Activated naive CD8-positive, alpha-beta T cell treated with anti-CD3 and anti-CD28 coated beads, Interleukin-2, amount 10 ng/mL, durations not matched to agents 7 days and 5 days (primary cell): ENCODE data around the gene EDA. TPM values are rescaled to one million over a fixed set of nuclear protein-coding genes. Genes with fewer than 3 reads are reported as not detected.
"Not testable (repeated sequence)": the region's sequence is repeated elsewhere in the genome, so short reads cannot be mapped to it uniquely, and the experiment has no call there.

Source experiments
- ATAC-seq: fragments of 150-1000 bp; cut with Tn5 transposase; one replicate; pipeline ENCODE4 v1.10.0; 2021; ENCODE audit warnings: low read depth, moderate library complexity
- POLR2A ChIA-PET: fragments of 350-600 bp; sonication (Branson Sonifier 250); formaldehyde crosslinking; loops from one replicate; lab custom pipeline; 2021; ENCODE audit warnings: antibody characterized with exemption; lab: Charles Lee
- DNase-seq: peaks from one replicate; pipeline ENCODE4 v3.0.0; 2021
- H3K27ac Mint-ChIP-seq: one replicate; pipeline ENCODE4 v1.8.0; 2022; ENCODE audit warnings: mild to moderate bottlenecking, mixed read lengths
- H3K27me3 Mint-ChIP-seq: one replicate; pipeline ENCODE4 v1.8.0; 2022; ENCODE audit warnings: mild to moderate bottlenecking, moderate library complexity, mixed read lengths
- H3K36me3 Mint-ChIP-seq: one replicate; pipeline ENCODE4 v1.8.0; 2021; ENCODE audit warnings: mild to moderate bottlenecking, mixed read lengths
- H3K4me1 Mint-ChIP-seq: one replicate; pipeline ENCODE4 v1.8.0; 2021; ENCODE audit warnings: mixed read lengths
- H3K4me3 Mint-ChIP-seq: one replicate; pipeline ENCODE4 v1.8.0; 2022; ENCODE audit warnings: mild to moderate bottlenecking, moderate library complexity, mixed read lengths
- H3K9me3 Mint-ChIP-seq: one replicate; pipeline ENCODE4 v1.8.0; 2021; ENCODE audit warnings: mixed read lengths
- total RNA-seq, 2 experiments: library from RNA; stranded (reverse); gene quantifications; one replicate each; pipeline ENCODE4 v1.2.3, GENCODE V29; 2021

EDA gene
- total RNA-seq, 2 experiments from 2014 or later, result 0.94 to 2.3 TPM

- ATAC-seq, result not testable (repeated sequence)
Measured at GRCh38 chrX:69998299-69998698, 382.4 kb downstream of the EDA start.

GRCh38 chrX:70001269-70001668 is 385.4 kb downstream of the EDA start:
- Mint-ChIP-seq H3K4me1 (no peaks in the 10 kb centered on the region), H3K27me3 (peaks cover 3% of the 10 kb centered on the region), H3K36me3 (no peaks in the 10 kb centered on the region), H3K4me3 (no peak overlapping the region), H3K27ac (no peak overlapping the region), H3K9me3 (no peaks in the 10 kb centered on the region)
- DNase-seq (no peak), ATAC-seq (no peak)
- POLR2A ChIA-PET, result no interaction called here

More at GRCh38 chrX:69998299-69998698, 382.4 kb downstream of the EDA start:
- H3K27ac Mint-ChIP-seq, H3K9me3 Mint-ChIP-seq, H3K36me3 Mint-ChIP-seq, DNase-seq, POLR2A ChIA-PET, H3K4me1 Mint-ChIP-seq, H3K27me3 Mint-ChIP-seq, H3K4me3 Mint-ChIP-seq: not testable (repeated sequence)

- DNase-seq (no peak), ATAC-seq (no peak)
- POLR2A ChIA-PET, result no interaction called here
- H3K4me3 Mint-ChIP-seq, result no peak overlapping the region
- no peaks in the 10 kb centered on the region for H3K36me3 Mint-ChIP-seq
- H3K4me1 Mint-ChIP-seq, result no peaks in the 10 kb centered on the region
- no peak overlapping the region for H3K27ac Mint-ChIP-seq
- peaks cover under 1% of the 10 kb centered on the region for H3K27me3 Mint-ChIP-seq
- no peaks in the 10 kb centered on the region for H3K9me3 Mint-ChIP-seq
Measured at GRCh38 chrX:70001708-70002341, 385.9 kb downstream of the EDA start.

- Mint-ChIP-seq H3K4me3 (no peak overlapping the region), H3K9me3 (no peaks in the 10 kb centered on the region), H3K4me1 (no peaks in the 10 kb centered on the region), H3K27me3 (no peaks in the 10 kb centered on the region), H3K36me3 (no peaks in the 10 kb centered on the region), H3K27ac (no peak overlapping the region)
- ATAC-seq, result no peak
- no peak for DNase-seq
- POLR2A ChIA-PET, result no interaction called here
Measured at GRCh38 chrX:70007946-70008345, 392.0 kb downstream of the EDA start.

- Mint-ChIP-seq H3K4me3 (no peak overlapping the region), H3K9me3 (no peaks in the 10 kb centered on the region), H3K36me3 (no peaks in the 10 kb centered on the region), H3K27ac (no peak overlapping the region), H3K4me1 (no peaks in the 10 kb centered on the region), H3K27me3 (no peaks in the 10 kb centered on the region)
- DNase-seq, result no peak
- POLR2A ChIA-PET, result no interaction called here
- no peak for ATAC-seq
Measured at GRCh38 chrX:70009049-70009448, 393.1 kb downstream of the EDA start.

- POLR2A ChIA-PET, result no interaction called here
- DNase-seq (no peak), ATAC-seq (no peak)
- no peak overlapping the region for H3K27ac Mint-ChIP-seq
- H3K27me3 Mint-ChIP-seq, result peaks cover 2% of the 10 kb centered on the region
- H3K9me3 Mint-ChIP-seq, result no peaks in the 10 kb centered on the region
- H3K4me1 Mint-ChIP-seq, result no peaks in the 10 kb centered on the region
- H3K36me3 Mint-ChIP-seq, result peaks cover 1% of the 10 kb centered on the region
- H3K4me3 Mint-ChIP-seq, result no peak overlapping the region
Measured at GRCh38 chrX:70009970-70010369, 394.1 kb downstream of the EDA start.

- ATAC-seq (no peak), DNase-seq (no peak)
- no peak overlapping the region for H3K4me3 Mint-ChIP-seq
- H3K4me1 Mint-ChIP-seq, result peaks cover 11% of the 10 kb centered on the region
- H3K9me3 Mint-ChIP-seq, result no peaks in the 10 kb centered on the region
- no peak overlapping the region for H3K27ac Mint-ChIP-seq
- peaks cover 1% of the 10 kb centered on the region for H3K36me3 Mint-ChIP-seq
- POLR2A ChIA-PET, result no interaction called here
- peaks cover 3% of the 10 kb centered on the region for H3K27me3 Mint-ChIP-seq
Measured at GRCh38 chrX:70012756-70013155, 396.8 kb downstream of the EDA start.

- ATAC-seq, result no peak
- Mint-ChIP-seq H3K9me3 (no peaks in the 10 kb centered on the region), H3K36me3 (peaks cover 1% of the 10 kb centered on the region), H3K4me1 (peaks cover 11% of the 10 kb centered on the region), H3K27ac (no peak overlapping the region), H3K27me3 (peaks cover 3% of the 10 kb centered on the region), H3K4me3 (no peak overlapping the region)
- POLR2A ChIA-PET, result no interaction called here
- no peak for DNase-seq
Measured at GRCh38 chrX:70013466-70014381, 397.8 kb downstream of the EDA start.

- Mint-ChIP-seq H3K4me1 (peaks cover 11% of the 10 kb centered on the region), H3K9me3 (no peaks in the 10 kb centered on the region), H3K27ac (peak overlapping the region; percentile 6), H3K36me3 (peaks cover 1% of the 10 kb centered on the region), H3K4me3 (peak overlapping the region; percentile 57), H3K27me3 (peaks cover 3% of the 10 kb centered on the region)
- POLR2A ChIA-PET, result no interaction called here
- ATAC-seq (peak; percentile 78), DNase-seq (no peak)
Measured at GRCh38 chrX:70016513-70016912, 400.6 kb downstream of the EDA start.

GRCh38 chrX:70022616-70023015 is 406.7 kb downstream of the EDA start:
- POLR2A ChIA-PET, result no interaction called here
- ATAC-seq (no peak), DNase-seq (no peak)
- no peaks in the 10 kb centered on the region for H3K9me3 Mint-ChIP-seq
- H3K27me3 Mint-ChIP-seq, result peaks cover under 1% of the 10 kb centered on the region
- H3K36me3 Mint-ChIP-seq, result no peaks in the 10 kb centered on the region
- H3K4me3 Mint-ChIP-seq, result no peak overlapping the region
- H3K4me1 Mint-ChIP-seq, result peaks cover 6% of the 10 kb centered on the region
- no peak overlapping the region for H3K27ac Mint-ChIP-seq

GRCh38 chrX:70025464-70025863 is 409.6 kb downstream of the EDA start:
- no peaks in the 10 kb centered on the region for H3K36me3 Mint-ChIP-seq
- H3K4me3 Mint-ChIP-seq, result no peak overlapping the region
- no peaks in the 10 kb centered on the region for H3K27me3 Mint-ChIP-seq
- no peak overlapping the region for H3K27ac Mint-ChIP-seq
- DNase-seq (no peak), ATAC-seq (no peak)
- H3K9me3 Mint-ChIP-seq, result no peaks in the 10 kb centered on the region
- POLR2A ChIA-PET, result no interaction called here
- H3K4me1 Mint-ChIP-seq, result peaks cover 8% of the 10 kb centered on the region

GRCh38 chrX:70026112-70026850 is 410.4 kb downstream of the EDA start:
- H3K4me3 Mint-ChIP-seq, result no peak overlapping the region

GRCh38 chrX:70026851-70027200 is 410.9 kb downstream of the EDA start:
- no peak overlapping the region for H3K27ac Mint-ChIP-seq

More at GRCh38 chrX:70026112-70026850, 410.4 kb downstream of the EDA start:
- ATAC-seq, result no peak
- POLR2A ChIA-PET, result no interaction called here
- H3K36me3 Mint-ChIP-seq, result no peaks in the 10 kb centered on the region
- no peaks in the 10 kb centered on the region for H3K27me3 Mint-ChIP-seq
- H3K9me3 Mint-ChIP-seq, result no peaks in the 10 kb centered on the region
- peaks cover 8% of the 10 kb centered on the region for H3K4me1 Mint-ChIP-seq
- DNase-seq, result no peak
- H3K27ac Mint-ChIP-seq, result no peak overlapping the region

More at GRCh38 chrX:70026851-70027200, 410.9 kb downstream of the EDA start:
- H3K36me3 Mint-ChIP-seq, result no peaks in the 10 kb centered on the region
- no peak overlapping the region for H3K4me3 Mint-ChIP-seq
- POLR2A ChIA-PET, result no interaction called here
- H3K27me3 Mint-ChIP-seq, result no peaks in the 10 kb centered on the region
- peaks cover 8% of the 10 kb centered on the region for H3K4me1 Mint-ChIP-seq
- DNase-seq (no peak), ATAC-seq (no peak)
- no peaks in the 10 kb centered on the region for H3K9me3 Mint-ChIP-seq
